Heart left ventricle (tissue), 16 donors: ENCODE results near the gene TNFRSF8. TPM values are rescaled to one million over a fixed set of nuclear protein-coding genes. Genes with fewer than 3 reads are reported as not detected.

Experiments used
- ATAC-seq, 4 donors: fragments of 200-7000 bp; cut with Tn5 transposase; one replicate each; pipeline ENCODE4 v1.9.1; 2020 to 2022; ENCODE audit warnings: moderate library complexity in 4 of 4, mild to moderate bottlenecking in 3 of 4, moderate number of reproducible peaks in 1 of 4
- DNase-seq, 5 donors: peaks; one replicate each; pipeline ENCODE4 v3.0.0-alpha.2; 2020
- H3K27ac ChIP-seq, 12 donors: fragments of 200-600 bp; sonication (generic) in 4 of 12; one replicate each; pipeline versions ENCODE4 v1.5.0 to v1.8.0; 2016 to 2022; ENCODE audit warnings: mild to moderate bottlenecking in 2 of 12
- H3K27me3 ChIP-seq, 9 donors: fragments of 200-600 bp; sonication (generic) in 2 of 9; one replicate each; pipeline versions ENCODE4 v1.5.1 to v1.8.0; 2016 to 2022; ENCODE audit warnings: mild to moderate bottlenecking in 3 of 9
- H3K36me3 ChIP-seq, 9 donors: fragments of 200-600 bp; sonication (generic) in 2 of 9; one replicate each; pipeline versions ENCODE4 v1.5.0 to v1.8.0; 2018 to 2022; ENCODE audit warnings: mild to moderate bottlenecking in 2 of 9
- H3K4me1 ChIP-seq, 12 donors: fragments of 200-600 bp; sonication (generic) in 4 of 12; one replicate each; pipeline versions ENCODE4 v1.5.0 to v1.8.0; 2016 to 2022; ENCODE audit warnings: mild to moderate bottlenecking in 3 of 12
- H3K4me3 ChIP-seq, 12 donors: fragments of 200-600 bp; sonication (generic) in 4 of 12; one replicate each; pipeline versions ENCODE4 v1.5.0 to v1.8.0; 2017 to 2022; ENCODE audit warnings: mild to moderate bottlenecking in 9 of 12, moderate library complexity in 4 of 12
- H3K9me3 ChIP-seq, 12 donors: fragments of 200-600 bp; sonication (generic) in 4 of 12; one replicate each; pipeline versions ENCODE4 v1.5.0 to v1.8.0; 2016 to 2022; ENCODE audit warnings: mild to moderate bottlenecking in 1 of 12
- POLR2A ChIP-seq, 2 donors: fragments of 450-650 bp; IDR thresholded peaks; one replicate each; pipeline ENCODE4 v1.6.1; 2017; ENCODE audit warnings: antibody characterized with exemption in 2 of 2, mild to moderate bottlenecking in 2 of 2, moderate library complexity in 2 of 2
- WGBS, 4 donors: extraction: QIAGEN DNeasy Blood & Tissue Kit in 2 of 4; methylation state at CpG; one replicate each; pipeline versions ENCODE4 v1.1.5 to v1.1.7; 2013 to 2018; 5-methylcytosine and 5-hydroxymethylcytosine counted together
- intact Hi-C, 10 donors: fragments of 100-400 bp; cut with DNase I; formaldehyde crosslinking; loops; one replicate each; pipeline versions ENCODE4 v1.11.1 to v1.14.2; 2022
- polyA plus RNA-seq, 2 donors: library from polyadenylated mRNA; stranded (reverse); fragments of 200-250 nt; gene quantifications; one replicate each; pipeline ENCODE4 v1.2.3, GENCODE V29; 2013
- total RNA-seq, 9 donors: library from RNA; depleted of rRNA in 2 of 9; stranded (reverse); fragments of >200 nt in 2 of 9; fragmentation: NEBNext Ultra II Directional in 3 of 9; extraction: Animal tissue kit (Norgen Biotek cat#: 25700) in 3 of 9; gene quantifications; one replicate each; pipeline versions ENCODE4 v1.1.0 to v1.2.4, GENCODE V29; 2016 to 2023
- TF ChIP-seq, protein P1 (sequence below), 12 donors: fragments of 200-600 bp; sonication (generic) in 4 of 12; IDR thresholded peaks; one replicate each; pipeline versions ENCODE4 v1.5.0 to v1.8.0; 2018 to 2022; ENCODE audit warnings: antibody characterized with exemption in 12 of 12, mild to moderate bottlenecking in 5 of 12
- donor health status: ischemic (EF 13 %, LVEDD 7.1; RV severe dilation, severe dysfunction).
- donor health status: healthy with polysubstance abuse.
- donor health status: DM: no; HTN: yes; CAD: no.
- donor health status: DM: no; HTN: no; CAD: no.
- donor health status: ischemic (EF 25% LVEDD 6.9; RV normal size, moderate dysfunction).
- donor health status: ischemic (EF 25% LVEDD 5.7; RV mildly dilated, moderate dysfunction).
- donor health status: healthy.
- donor health status: DM: yes; HTN: yes; CAD: no.
- donor health status: ischemic (EF 35%, LVEDD 5.7; RV mildly dilated, moderate dysfunction).
- donor health status: nonischemic (EF 11% LVEDD 7.7; RV severe dilation, severe dysfunction).
- donor health status: DM: yes; HTN: yes; CAD: no.
- donor health status: PGD.
- donor health status: ischemic (EF 29% LVEDD 5.4; RV normal size, mild dysfunction).
- donor health status: nonischemic (EF 23%, LVEDD 6.1; RV moderate dilation, normal function).

Gene TNFRSF8
- total and polyA plus RNA-seq, 11 donors = 0.51 to 4.5 (median 0.76) TPM

DNA sequence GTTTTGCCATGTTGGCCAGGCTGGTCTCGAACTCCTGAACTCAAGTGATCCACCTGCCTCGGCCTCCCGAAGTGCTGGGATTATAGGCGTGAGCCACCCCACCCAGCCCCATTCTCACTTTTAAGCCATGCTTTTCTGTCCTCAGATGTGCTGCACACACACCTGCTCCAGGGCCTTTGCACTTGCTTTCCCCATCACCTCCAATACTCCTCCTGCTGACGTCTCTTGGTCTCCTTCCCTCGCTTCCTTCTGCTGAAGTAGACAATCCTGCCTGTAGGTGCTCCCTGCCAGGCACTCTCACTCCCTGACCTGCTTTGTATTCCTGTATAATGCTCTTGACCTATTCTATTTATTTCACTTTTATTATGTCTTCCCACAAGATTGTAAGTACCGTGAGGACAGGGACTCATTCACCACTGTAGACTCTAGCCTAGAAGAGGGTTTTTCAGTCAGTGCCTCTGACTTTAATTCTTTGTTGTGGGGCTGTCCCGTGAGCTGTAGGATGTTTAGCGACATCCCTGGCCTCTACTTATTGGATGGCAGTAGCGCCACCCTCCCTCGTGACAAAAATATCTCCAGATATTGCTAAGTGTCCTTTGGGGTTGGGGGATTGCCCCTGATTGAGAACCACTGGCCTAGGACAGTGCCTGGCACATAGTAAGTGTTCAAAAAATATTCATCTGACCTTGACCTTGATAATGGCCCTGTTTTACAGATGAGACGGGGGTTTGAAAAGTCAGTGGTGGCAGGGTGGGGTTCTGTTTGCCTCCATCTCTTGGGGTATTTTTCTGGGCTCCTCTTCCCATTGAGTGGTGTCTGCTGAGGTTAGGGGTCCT, 108.3 kb downstream of the TNFRSF8 start:
- peak overlapping the region in 1 of 12 donors; percentile 32 for H3K4me3 ChIP-seq

GRCh38 chr1:12172042-12172851, 109.1 kb downstream of the TNFRSF8 start:
- 81 to 87% (median 86%) methylated on average over 13 to 14 of the region's 14 CpGs for WGBS, 4 donors

More for the DNA sequence above, 108.3 kb downstream of the TNFRSF8 start:
- H3K36me3 ChIP-seq = peaks cover 0 to 29% (median 0%) of the 10 kb centered on the region in 9 donors
- peak overlapping the region in 8 of 12 donors; percentile 58 to 96 (median 80) for H3K27ac ChIP-seq
- ATAC-seq (no peak), DNase-seq (no peak)
- intact Hi-C loops = no loop called here
- TF ChIP-seq, protein P1, sequence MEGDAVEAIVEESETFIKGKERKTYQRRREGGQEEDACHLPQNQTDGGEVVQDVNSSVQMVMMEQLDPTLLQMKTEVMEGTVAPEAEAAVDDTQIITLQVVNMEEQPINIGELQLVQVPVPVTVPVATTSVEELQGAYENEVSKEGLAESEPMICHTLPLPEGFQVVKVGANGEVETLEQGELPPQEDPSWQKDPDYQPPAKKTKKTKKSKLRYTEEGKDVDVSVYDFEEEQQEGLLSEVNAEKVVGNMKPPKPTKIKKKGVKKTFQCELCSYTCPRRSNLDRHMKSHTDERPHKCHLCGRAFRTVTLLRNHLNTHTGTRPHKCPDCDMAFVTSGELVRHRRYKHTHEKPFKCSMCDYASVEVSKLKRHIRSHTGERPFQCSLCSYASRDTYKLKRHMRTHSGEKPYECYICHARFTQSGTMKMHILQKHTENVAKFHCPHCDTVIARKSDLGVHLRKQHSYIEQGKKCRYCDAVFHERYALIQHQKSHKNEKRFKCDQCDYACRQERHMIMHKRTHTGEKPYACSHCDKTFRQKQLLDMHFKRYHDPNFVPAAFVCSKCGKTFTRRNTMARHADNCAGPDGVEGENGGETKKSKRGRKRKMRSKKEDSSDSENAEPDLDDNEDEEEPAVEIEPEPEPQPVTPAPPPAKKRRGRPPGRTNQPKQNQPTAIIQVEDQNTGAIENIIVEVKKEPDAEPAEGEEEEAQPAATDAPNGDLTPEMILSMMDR (IDR thresholded peaks at IDR 0.05) = no peak
- TF ChIP-seq POLR2A (IDR thresholded peaks at IDR 0.05) = no peak
- 90 to 92% (median 91%) methylated on average over 12 of the region's 12 CpGs for WGBS, 4 donors
- H3K27me3 ChIP-seq = peaks cover 0 to 8% (median 0%) of the 10 kb centered on the region in 9 donors
- H3K9me3 ChIP-seq = no peaks in the 10 kb centered on the region
- H3K4me1 ChIP-seq = peaks cover 8 to 85% (median 59%) of the 10 kb centered on the region in 12 donors

GRCh38 chr1:12173041-12173509, 110.0 kb downstream of the TNFRSF8 start:
- Histone ChIP-seq H3K4me3 (peak overlapping the region in 4 of 12 donors; percentile 10 to 32 (median 12)), H3K9me3 (no peaks in the 10 kb centered on the region), H3K4me1 (peaks cover 14 to 98% (median 70%) of the 10 kb centered on the region in 12 donors), H3K27me3 (no peaks in the 10 kb centered on the region), H3K36me3 (peaks cover 0 to 33% (median 0%) of the 10 kb centered on the region in 9 donors), H3K27ac (peak overlapping the region; percentile 45 to 96 (median 74))
- no peak for TF ChIP-seq POLR2A (IDR thresholded peaks at IDR 0.05)
- TF ChIP-seq, protein P1 (IDR thresholded peaks at IDR 0.05) = no peak
- ATAC-seq (no peak), DNase-seq (no peak)
- WGBS, 4 donors = 68 to 84% (median 74%) methylated on average over 3 of the region's 3 CpGs
- intact Hi-C loops = no loop called here

More at GRCh38 chr1:12172042-12172851, 109.1 kb downstream of the TNFRSF8 start:
- ATAC-seq (no peak), DNase-seq (no peak)
- no peak for TF ChIP-seq POLR2A (IDR thresholded peaks at IDR 0.05)
- TF ChIP-seq, protein P1 (IDR thresholded peaks at IDR 0.05) = no peak
- peak overlapping the region in 11 of 12 donors; percentile 45 to 96 (median 76) for H3K27ac ChIP-seq
- H3K4me1 ChIP-seq = peaks cover 8 to 90% (median 63%) of the 10 kb centered on the region in 12 donors
- H3K4me3 ChIP-seq = peak overlapping the region in 1 of 12 donors; percentile 32
- peaks cover 0 to under 1% (median 0%) of the 10 kb centered on the region in 9 donors for H3K27me3 ChIP-seq
- intact Hi-C loops = no loop called here
- no peaks in the 10 kb centered on the region for H3K9me3 ChIP-seq
- H3K36me3 ChIP-seq = peaks cover 0 to 29% (median 0%) of the 10 kb centered on the region in 9 donors
